Peyer's patch (tissue), 4 donors: Measurements from ENCODE around the gene TMEM52.

Source experiments
- CTCF ChIP-seq, 6 experiments: fragments of 450-650 bp in 4 of 6; fragments of 200-600 bp in 2 of 6; sonication (generic) in 1 of 6; IDR thresholded peaks; one replicate each; pipeline ENCODE4 v1.5.1; 2017 to 2019; ENCODE audit warnings: antibody characterized with exemption in 6 of 6, mild to moderate bottlenecking in 3 of 6, moderate library complexity in 1 of 6
- POLR2A ChIP-seq, 2 donors: fragments of 450-650 bp; IDR thresholded peaks; one replicate each; pipeline ENCODE4 v1.5.1; 2017; ENCODE audit warnings: antibody characterized with exemption in 2 of 2, mild to moderate bottlenecking in 2 of 2, moderate library complexity in 2 of 2

- TF ChIP-seq POLR2A (IDR thresholded peaks at IDR 0.05) (no peak), CTCF (IDR thresholded peaks at IDR 0.05) (no peak)
Observed at GRCh38 chr1:1967151-1967550, 48.1 kb upstream of the TMEM52 start.
